Measurements from ENCODE around the gene TARP.

Gene TARP

GRCh38 chr7:38311329-38311937 is 38.0 kb upstream of the TARP start:
- TF ChIP-seq, protein P1, sequence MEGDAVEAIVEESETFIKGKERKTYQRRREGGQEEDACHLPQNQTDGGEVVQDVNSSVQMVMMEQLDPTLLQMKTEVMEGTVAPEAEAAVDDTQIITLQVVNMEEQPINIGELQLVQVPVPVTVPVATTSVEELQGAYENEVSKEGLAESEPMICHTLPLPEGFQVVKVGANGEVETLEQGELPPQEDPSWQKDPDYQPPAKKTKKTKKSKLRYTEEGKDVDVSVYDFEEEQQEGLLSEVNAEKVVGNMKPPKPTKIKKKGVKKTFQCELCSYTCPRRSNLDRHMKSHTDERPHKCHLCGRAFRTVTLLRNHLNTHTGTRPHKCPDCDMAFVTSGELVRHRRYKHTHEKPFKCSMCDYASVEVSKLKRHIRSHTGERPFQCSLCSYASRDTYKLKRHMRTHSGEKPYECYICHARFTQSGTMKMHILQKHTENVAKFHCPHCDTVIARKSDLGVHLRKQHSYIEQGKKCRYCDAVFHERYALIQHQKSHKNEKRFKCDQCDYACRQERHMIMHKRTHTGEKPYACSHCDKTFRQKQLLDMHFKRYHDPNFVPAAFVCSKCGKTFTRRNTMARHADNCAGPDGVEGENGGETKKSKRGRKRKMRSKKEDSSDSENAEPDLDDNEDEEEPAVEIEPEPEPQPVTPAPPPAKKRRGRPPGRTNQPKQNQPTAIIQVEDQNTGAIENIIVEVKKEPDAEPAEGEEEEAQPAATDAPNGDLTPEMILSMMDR (IDR thresholded peaks at IDR 0.05; ENCODE audit: low read length, missing control alignments), result no peak
- peak overlapping the region; percentile 40 for H3K4me3 ChIP-seq (replicated peaks; ENCODE audit: low read depth, low read length)
- DNase-seq (ENCODE audit: low read depth), result no peak

DNA sequence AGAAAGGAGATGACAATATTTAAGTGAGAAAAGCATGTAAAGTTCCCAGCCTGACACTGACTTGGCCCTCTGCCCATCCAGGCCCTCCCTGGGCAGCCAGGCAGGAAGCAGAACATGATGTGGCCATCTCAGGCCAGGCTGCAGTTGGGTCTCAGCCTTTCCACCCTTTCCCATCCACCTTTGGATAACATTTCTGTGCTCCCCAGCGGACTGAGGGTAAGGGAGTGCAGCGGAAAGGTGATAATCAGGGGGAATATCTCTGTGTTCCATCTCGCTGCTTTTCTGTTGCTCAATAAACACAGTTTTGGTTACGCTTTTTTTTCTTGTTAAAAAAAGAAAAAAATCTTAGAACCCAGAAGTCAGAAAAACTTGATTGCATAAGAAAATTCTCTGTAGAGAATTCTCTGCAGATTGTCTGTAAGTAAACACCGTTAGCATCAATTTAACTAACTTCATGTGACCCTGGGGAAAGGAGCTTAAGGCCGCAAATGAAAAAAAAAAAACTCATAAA is 37.2 kb upstream of the TARP start:
- DNase-seq (ENCODE audit: low read depth), result peak; percentile 58
- peak overlapping the region; percentile 40 for H3K4me3 ChIP-seq (replicated peaks; ENCODE audit: low read depth, low read length)
- TF ChIP-seq, protein P1 (IDR thresholded peaks at IDR 0.05; ENCODE audit: low read length, missing control alignments), result no peak

GRCh38 chr7:38309555-38309954 is 36.1 kb upstream of the TARP start:
- DNase-seq (ENCODE audit: low read depth), result no peak
- TF ChIP-seq, protein P1 (IDR thresholded peaks at IDR 0.05; ENCODE audit: low read length, missing control alignments), result no peak
- no peak overlapping the region for H3K4me3 ChIP-seq (replicated peaks; ENCODE audit: low read depth, low read length)

DNA sequence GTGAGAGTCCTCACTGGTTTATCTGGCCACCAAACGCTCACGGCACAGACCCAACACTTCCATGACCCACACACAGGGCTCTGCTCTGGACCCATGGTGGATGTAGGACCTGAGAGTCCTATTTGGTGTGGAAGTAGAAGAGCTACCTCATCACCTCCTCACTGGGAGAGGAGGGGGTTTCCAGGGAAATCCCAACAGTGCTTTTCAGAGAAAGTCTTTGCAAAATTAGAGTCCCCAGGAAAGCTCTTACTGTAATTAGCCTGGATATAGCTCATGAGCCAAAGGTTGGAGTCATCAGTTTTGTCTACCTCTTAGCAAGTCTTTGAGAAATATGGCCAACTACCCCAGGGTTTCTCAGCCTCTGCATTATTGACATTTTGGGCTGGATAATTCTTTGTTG is 34.7 kb upstream of the TARP start:
- no peak overlapping the region for H3K4me3 ChIP-seq (replicated peaks; ENCODE audit: low read depth, low read length)
- DNase-seq (ENCODE audit: low read depth), result no peak
- TF ChIP-seq, protein P1 (IDR thresholded peaks at IDR 0.05; ENCODE audit: low read length, missing control alignments), result no peak

GRCh38 chr7:38307640-38308039 is 34.2 kb upstream of the TARP start:
- DNase-seq (ENCODE audit: low read depth), result no peak
- H3K4me3 ChIP-seq (replicated peaks; ENCODE audit: low read depth, low read length), result no peak overlapping the region
- TF ChIP-seq, protein P1 (IDR thresholded peaks at IDR 0.05; ENCODE audit: low read length, missing control alignments), result no peak

DNA sequence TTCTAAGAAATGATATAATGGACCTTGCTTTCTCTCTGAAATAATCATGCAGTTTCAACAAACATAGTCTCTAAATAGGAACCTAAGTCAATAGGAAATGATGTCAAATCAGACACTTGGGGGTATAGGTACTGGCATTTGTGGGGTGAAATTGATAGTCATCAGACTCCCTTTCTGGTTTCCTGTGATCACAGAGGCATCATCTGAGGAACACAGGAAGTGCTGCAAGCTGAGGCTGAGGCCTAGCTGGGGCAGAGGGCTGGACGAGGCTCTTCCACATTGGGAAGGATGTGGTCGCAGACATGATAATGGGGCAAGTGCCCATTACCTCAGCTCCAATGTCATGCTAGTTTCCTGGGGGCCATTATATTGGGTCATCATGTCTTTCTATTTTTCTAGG is 33.5 kb upstream of the TARP start:
- TF ChIP-seq, protein P1 (IDR thresholded peaks at IDR 0.05; ENCODE audit: low read length, missing control alignments), result no peak
- no peak overlapping the region for H3K4me3 ChIP-seq (replicated peaks; ENCODE audit: low read depth, low read length)
- DNase-seq (ENCODE audit: low read depth), result no peak

DNA sequence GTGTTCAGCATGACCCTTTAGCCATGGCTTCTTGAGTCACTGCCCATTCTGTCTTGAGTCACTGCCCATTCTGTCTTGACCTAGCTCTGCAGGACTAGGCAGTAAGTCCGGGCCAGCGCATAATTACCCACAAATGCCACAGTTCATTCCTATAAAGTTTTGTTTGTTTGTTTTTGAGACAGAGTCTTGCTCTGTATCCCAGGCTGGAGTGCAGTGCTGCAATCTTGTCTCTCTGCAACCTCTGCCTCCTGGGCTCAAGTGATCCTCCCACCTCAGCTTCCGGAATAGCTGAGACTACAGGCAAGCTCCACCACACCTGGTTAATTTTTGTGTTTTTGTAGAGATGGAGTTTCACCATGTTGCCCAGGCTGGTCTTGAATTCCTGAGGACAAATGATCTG is 32.7 kb upstream of the TARP start:
- no peak for DNase-seq (ENCODE audit: low read depth)
- TF ChIP-seq, protein P1 (IDR thresholded peaks at IDR 0.05; ENCODE audit: low read length, missing control alignments), result no peak

More for the DNA sequence above, 32.7 kb upstream of the TARP start:
- no peak overlapping the region for H3K4me3 ChIP-seq (replicated peaks; ENCODE audit: low read depth, low read length)
